HG02884 (cell line): Measurements from ENCODE around the gene TRMT61B.
A peak's percentile ranks its signal among the peaks of the same experiment; 100 is the strongest.

ENCODE experiments used
- ATAC-seq: cut with Tn5 transposase; IDR thresholded peaks from one replicate; pipeline ENCODE4 v1.9.1; 2021; ENCODE audit warnings: mild to moderate bottlenecking, moderate library complexity; ENCODE audit not compliant: unreplicated experiment

Gene TRMT61B

DNA sequence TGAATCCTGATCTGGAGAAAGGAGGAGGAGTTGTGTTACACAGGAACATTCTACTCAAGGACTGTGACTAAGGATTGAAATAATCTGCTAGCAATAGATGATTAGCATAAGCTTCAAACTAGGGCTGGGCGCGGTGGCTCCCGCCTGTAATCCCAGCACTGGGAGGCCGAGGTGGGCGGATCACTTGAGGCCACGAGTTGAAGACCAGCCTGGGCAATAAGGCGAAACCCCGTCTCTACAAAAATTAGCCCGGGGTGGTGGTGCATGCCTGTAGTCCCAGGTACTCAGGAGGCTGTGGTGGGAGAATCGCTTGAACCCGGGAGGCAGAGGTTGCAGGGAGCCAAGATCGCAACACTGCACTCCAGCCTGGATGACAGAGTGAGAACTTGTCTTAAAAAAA lies 1.5 kb downstream of the TRMT61B start:
- ATAC-seq = no peak

GRCh38 chr2:28855977-28856376 lies 14.1 kb downstream of the TRMT61B start:
- no peak for ATAC-seq

DNA sequence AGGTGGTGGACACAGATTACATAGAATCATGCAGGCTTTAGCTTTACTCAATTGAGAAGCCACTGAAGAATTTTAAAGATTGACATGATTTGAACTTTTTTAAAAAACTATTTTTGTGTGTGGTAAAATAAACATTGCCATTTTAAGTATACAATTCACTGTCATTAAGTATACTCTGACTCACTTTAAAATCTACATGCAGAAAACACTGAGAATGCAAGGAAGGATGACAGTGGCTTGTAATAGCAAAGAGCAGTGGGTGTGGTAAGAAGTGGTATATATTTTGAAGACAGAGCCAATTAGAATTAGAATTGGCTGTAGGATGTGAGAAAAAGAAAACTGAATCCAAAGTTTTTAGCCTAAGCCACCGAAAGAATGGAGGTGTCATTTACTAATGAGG lies 14.9 kb downstream of the TRMT61B start:
- ATAC-seq = no peak

GRCh38 chr2:28842042-28842441 lies 28.1 kb downstream of the TRMT61B start:
- ATAC-seq = no peak

DNA sequence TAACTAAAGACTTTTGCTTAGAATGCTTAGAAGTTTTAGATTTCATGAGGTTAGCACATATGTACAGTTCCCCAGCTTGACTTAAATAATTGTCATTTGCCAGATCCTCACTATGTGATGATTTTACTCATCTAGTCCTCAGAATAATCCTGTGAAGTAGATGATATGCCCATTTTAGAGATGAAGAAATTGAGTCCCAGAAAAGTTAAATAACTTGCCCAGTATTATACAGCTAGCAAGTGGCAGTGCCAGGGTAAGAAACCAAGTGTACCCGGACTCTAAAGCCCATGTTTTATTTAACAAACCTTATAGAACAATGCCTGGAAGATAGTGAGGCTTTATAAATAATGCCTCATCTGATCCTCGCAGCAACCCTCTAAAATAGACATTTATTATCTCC lies 31.1 kb downstream of the TRMT61B start:
- no peak for ATAC-seq

GRCh38 chr2:28835781-28836180 lies 34.3 kb downstream of the TRMT61B start:
- ATAC-seq = no peak

DNA sequence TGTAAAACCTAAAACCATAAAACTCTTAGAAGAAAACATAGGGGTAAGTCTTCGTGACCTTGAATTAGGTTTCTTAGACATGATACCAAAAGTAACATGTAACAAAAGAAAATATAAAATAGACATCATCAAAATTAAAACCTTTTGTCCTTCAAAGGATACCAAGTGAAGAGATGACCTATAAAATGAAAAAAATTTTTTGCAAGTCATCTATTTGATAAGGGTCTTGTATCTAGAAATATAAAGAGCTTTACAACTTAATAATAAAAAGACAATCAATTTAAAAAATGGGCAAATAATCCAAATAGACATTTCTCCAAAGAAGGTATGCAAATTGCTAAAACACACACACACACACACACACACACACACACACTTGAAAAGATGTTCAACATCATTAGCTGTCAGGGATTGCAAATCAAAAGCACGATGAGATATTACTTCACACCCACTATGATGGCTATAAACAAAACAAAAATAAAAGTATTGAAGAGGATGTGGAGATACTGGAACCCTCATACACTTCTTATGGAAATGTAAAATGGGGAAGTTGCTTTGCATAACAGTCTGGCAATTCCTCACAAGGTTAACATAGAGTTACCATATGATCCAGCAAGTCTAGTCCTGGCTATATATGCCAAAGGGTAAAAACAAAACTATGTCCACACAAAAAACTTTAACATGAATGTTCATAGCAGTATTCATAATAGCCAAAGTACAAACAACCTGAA lies 36.2 kb downstream of the TRMT61B start:
- ATAC-seq = no peak

- ATAC-seq = no peak
These were observed 41.7 kb downstream of the TRMT61B start for GRCh38 chr2:28828382-28828781.

DNA sequence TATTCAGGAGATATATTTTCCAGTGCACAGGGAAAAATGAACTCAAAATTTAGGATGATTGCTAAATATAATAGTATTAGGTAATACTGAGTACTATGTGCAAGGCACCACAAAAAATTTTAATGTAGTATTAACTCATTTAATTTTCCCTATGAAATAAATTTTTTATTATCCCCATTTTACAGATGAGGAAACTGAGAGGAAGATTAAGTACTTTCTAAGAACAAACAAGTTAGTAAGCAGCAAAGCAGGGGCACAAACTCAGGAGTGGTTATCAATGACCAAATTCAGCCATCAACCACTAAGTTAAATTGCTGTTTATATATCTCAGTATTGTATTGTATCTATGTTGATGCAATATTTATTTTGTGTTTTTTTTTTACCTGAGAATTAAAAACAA lies 45.2 kb downstream of the TRMT61B start:
- no peak for ATAC-seq

DNA sequence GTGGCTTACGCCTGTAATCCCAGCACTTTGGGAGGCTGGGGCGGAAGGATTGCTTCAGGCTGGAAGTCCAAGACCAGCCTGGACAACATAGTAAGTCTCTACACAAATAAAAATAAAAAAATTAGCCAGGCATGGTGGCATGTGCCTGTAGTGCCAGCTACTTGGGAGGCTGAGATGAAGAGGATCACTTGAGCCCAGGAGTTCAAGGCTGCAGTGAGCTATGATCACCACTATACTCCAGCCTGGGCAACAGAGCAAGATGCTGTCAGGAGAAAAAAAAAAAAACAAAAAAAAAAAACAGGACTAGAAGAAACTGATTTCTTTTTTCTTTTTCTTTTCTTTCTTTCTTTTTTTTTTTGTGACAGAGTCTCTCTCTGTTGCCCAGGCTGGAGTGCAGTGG lies 45.9 kb downstream of the TRMT61B start:
- ATAC-seq = no peak

- no peak for ATAC-seq
These were observed 48.1 kb downstream of the TRMT61B start for GRCh38 chr2:28822036-28822435.

DNA sequence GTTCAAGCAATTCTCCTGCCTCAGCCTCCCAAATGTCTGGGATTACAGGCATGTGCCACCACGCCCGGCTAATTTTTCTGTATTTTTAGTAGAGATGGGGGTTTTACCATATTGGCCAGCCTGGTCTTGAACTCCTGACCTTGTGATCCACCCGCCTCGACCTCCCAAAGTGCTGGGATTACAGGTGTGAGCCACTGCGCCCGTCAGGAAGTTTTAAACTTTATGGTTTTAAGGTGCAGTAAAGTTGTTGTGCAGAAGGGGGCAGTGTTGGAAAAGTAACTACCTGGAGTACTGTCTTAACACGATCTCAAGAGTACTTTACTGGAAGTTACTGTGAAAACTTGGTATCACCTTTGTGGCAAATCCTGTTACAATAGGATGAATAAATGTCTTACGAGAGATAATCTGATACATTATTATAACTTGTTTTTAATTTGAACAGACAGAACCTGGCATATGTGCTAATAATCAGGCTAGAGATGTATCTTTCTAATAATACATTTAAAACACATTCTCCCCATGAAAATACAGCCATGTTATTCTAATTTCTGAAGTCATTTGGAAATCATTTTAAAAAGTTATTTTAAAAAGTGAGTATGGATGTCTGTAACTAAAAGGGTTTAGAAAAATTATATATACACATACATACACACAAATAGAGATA lies 48.7 kb downstream of the TRMT61B start:
- no peak for ATAC-seq

DNA sequence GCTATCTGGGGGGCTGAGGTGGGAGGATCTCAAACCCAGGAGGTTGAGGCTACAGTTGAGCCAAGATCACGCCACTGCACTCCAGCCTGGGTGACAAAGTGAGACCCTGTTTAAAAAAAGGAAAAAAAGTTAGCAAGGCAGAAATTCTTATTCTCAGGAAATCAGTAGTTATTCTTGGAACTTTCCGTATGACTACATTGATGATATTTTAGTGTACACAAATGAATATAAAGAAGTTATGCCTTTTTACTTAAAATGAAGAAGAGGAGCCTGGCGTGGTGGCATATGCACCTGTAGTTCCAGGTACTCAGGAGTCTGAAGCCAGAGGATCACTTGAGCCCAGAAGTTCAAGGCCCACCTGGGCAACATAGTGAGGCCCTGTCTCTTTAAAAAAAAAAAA lies 52.1 kb downstream of the TRMT61B start:
- ATAC-seq = no peak

DNA sequence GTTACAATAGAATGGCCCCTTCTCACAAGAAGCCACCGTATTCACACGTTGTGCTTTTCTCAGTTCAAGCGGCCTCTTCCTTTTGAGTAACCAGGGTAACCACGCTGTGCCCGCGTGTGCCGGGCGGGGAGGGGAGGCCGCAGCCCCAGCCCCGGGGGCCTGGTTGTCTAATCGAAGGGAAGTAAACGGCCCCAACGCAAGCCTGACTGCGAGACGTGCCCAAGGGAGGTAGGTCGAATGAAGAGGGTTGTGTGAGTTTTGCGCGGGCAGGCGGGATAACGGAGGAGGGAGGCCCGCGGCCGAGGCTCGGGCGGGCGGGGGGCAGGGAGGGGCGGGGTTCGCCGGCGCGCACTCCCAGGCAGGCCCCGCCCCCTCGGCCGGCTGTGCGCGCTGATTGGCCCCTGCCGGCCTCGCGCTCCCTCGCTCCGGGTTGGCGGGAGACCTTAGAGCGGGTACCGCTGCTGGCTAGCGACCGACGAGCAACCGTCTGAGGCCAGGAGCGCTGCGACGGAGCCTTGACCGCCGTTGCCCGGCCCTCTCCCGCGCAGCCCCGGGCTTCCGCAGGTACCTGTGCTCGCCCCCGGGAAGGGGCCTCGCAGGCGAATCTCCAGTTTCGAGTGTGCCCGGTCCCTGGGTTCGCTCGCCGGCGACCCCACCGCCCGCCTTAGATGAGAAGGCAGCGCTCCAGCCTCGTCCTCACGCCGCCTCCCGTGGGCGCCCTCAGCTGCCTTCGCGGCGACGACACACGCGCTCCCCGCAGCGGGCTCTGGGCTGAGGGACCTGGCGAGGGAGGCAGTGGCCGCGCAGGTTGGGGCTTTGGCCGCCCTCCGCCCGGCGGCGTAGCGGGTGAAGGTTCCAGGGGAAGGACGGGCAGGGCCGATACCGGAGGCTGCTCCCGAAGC lies 59.5 kb downstream of the TRMT61B start, which contains the start of gene SPDYA:
Gene SPDYA (plus strand): TSS at position 451 of the 902 bp plus-strand sequence. CDS start 5,181 bp downstream, outside the sequence.
- peak; percentile 74 for ATAC-seq

- ATAC-seq = no peak
These were observed 60.2 kb downstream of the TRMT61B start for GRCh38 chr2:28809927-28810326.

GRCh38 chr2:28802975-28803429 lies 67.1 kb downstream of the TRMT61B start:
- ATAC-seq = no peak

DNA sequence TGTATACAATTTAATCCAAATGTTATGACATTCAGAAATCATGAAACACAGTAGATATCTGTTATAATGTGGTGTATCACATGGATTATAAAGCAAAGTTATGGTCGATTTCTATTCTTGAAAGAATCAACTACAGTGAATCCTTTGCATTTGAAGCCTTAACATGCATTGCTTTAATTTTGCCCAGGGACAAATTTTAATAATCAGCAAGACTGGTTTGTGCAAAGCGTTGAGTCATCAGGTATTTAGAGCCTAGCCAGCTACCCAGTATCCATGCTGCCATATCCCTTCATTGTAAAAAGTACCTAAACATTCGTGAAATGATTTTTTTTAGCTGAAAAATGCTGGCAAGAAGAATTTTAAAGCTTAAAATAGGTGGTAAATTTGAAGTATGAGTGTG lies 68.4 kb downstream of the TRMT61B start:
- no peak for ATAC-seq
